ENCODE data around the gene TLE4.
"Not testable (repeated sequence)": the region's sequence is repeated elsewhere in the genome, so short reads cannot be mapped to it uniquely, and the experiment has no call there.

Gene TLE4

DNA sequence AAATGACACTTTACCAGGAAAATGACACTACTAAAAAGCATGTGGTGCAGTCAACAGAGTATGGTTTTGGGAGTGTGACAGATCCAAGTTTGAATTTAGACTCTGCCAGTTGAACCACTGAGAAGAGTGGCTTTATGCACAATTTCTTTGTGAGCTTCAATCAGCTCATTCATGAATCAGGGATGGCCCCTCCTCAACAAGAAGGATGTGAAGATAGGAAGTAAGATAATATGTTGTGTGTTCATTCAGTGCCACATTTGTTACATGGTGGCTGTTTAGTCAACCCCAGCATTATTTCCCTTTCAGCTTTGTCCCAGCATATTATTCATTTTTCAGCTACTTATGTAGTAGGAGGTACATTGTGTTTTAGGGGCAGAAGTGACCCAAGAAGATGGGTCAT is 140.1 kb downstream of the TLE4 start:
- DNase-seq: no peak

- DNase-seq: no peak
Measured at GRCh38 chr9:79719021-79719420, 147.3 kb downstream of the TLE4 start.

GRCh38 chr9:79719989-79720388 is 148.2 kb downstream of the TLE4 start:
- no peak for DNase-seq

DNA sequence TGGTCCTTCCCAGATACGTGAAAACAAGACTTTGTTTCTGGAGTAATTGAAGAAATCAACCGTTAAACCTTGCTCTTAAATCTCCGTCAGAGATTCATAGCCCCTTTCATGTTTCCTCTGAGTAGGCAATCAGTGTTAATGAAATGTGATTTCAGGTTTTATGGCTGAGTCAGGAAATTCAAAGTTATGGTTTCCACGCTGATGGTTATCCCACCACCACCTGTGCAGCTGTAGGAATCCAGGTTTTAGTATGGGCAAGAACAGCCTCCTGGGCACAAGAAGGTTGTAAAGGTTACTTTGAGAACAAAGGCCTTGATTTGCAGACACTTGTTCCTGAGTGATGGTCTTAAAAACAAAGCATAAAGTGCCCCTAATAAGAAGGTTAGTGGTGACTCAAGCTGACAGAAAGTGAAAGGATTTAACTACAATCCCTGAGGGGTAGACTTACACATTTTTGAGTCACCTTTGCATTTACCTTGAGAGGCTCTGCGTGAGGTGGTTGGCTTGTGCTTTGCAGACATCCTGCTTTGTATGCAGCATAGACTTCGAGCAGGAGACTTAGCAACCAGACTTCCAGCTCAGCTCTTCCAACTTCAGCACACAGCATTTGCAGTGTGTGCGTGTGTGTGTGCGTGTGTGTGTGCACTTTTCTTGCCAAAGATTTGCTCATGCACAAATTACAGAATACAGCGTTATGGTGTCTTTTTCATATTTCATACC is 159.6 kb downstream of the TLE4 start:
- DNase-seq: no peak

GRCh38 chr9:79735023-79735779 is 163.4 kb downstream of the TLE4 start:
- DNase-seq: no peak

GRCh38 chr9:79736051-79736450 is 164.3 kb downstream of the TLE4 start:
- DNase-seq: no peak

DNA sequence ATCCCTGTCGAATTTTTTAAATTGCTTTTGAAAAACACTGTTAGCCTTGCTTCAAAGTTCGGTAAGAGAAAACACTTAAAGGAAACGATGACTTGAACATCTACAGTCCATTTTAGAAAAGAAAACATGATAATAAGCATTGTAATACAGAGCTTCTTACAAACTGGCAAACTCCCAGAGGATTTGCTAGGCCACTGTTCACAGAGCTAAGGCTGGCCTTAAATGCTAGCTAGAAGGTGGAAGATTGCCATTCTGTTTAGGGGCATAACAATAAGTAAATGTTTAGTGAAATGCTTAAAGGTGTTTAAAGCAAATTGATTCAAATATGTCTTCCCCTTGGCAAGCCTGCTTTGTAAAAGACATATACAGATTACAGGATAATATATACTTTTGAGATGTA is 169.6 kb downstream of the TLE4 start:
- no peak for DNase-seq

- DNase-seq: peak in 10 of 56 donors; percentile 1 to 25 (median 10)
Measured at GRCh38 chr9:79742110-79742721, 170.5 kb downstream of the TLE4 start.

GRCh38 chr9:79744521-79744920 is 172.8 kb downstream of the TLE4 start:
- DNase-seq: no peak

DNA sequence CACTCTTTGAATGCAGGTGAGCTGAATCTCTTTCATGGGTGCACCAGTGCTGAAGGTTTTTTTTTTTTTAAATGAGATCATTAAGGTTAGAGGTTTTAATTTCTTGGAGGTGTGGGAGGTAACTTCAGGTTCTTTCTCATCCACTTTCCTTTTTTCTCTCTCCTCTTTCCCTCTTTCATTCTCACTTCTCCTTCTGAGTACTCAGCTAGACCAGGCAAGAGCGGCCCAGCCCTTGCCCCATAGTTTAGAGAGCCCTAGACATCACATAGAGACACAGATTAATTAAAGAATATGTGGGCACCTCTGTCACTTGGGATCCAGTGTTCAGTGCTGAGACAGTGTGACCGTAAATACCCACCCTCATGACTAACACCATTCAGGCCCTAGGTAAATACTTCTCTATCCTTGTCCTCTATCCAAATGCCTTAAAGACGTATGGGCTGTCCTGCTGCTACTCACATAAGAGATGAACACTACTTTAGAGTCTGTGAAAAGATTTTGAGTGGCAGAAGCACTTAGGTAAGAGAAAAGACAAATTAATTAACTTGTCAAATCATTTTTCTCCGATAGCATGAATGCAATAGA is 174.1 kb downstream of the TLE4 start:
- DNase-seq: no peak

DNA sequence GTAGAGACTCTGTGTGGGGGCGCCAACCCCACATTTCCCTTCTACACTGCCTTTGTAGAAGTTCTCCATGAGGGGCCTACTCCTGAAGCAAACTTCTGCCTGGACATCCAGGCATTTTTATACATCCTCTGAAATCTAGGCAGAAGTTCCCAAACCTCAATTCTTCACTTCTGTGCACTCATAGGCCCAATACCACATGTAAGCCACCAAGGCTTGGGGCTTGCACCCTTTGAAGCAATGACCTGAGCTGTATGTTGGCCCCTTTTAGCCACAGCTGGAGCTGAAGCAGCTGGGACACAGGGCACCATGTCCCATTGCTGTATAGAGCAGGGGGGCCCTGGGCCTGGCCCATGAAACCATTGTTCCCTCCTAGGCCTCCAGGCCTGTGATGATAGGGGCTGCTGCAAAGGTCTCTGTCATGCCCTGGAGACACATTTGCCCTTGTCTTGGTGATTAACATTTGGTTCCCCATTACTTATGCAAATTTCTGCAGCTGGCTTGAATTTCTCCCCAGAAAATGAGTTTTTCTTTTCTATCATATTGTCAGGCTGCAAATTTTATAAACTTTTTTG is 180.2 kb downstream of the TLE4 start:
- not testable (repeated sequence) for DNase-seq

GRCh38 chr9:79756414-79756813 is 184.6 kb downstream of the TLE4 start:
- no peak for DNase-seq

DNA sequence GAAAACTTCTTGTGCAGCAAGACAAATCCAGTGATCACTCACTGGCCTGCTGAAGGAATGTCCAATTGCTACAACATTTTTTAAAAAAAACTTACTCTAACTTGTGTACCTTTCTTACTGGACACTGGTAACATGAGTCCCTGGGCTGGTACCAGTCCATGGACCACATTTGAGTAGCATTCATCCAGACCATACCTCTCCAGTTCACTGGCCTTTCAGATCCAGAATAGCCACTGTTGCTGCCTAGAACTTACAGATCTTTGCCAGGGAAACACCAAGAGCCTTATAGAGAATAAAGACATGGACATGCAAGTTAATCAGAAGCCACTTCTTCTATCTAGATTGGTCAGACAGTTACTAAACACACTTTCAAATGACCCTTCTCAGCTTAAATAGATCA is 185.3 kb downstream of the TLE4 start:
- no peak for DNase-seq

- DNase-seq: no peak
Measured at GRCh38 chr9:79757881-79758669, 186.3 kb downstream of the TLE4 start.

GRCh38 chr9:79759460-79759859 is 187.7 kb downstream of the TLE4 start:
- DNase-seq: no peak

DNA sequence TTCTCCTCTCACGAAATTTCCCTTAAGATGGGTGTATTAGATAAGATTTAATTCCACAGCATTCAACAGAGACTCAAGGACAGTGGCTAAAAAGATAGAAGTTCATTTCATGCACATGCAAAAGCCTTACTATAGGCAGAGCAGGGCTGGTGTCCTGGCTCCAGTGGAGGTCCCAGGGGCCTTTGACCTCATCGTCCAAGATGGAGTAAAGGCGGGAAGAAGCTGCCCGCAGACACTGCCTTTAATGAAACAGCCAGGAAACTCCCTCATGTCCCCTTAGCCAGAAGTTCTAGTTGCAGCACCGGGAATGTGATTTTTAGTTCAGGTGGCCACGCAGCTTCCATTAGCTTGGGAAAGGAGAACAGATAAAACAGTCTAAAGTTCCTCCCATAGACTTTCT is 190.3 kb downstream of the TLE4 start:
- DNase-seq: no peak

DNA sequence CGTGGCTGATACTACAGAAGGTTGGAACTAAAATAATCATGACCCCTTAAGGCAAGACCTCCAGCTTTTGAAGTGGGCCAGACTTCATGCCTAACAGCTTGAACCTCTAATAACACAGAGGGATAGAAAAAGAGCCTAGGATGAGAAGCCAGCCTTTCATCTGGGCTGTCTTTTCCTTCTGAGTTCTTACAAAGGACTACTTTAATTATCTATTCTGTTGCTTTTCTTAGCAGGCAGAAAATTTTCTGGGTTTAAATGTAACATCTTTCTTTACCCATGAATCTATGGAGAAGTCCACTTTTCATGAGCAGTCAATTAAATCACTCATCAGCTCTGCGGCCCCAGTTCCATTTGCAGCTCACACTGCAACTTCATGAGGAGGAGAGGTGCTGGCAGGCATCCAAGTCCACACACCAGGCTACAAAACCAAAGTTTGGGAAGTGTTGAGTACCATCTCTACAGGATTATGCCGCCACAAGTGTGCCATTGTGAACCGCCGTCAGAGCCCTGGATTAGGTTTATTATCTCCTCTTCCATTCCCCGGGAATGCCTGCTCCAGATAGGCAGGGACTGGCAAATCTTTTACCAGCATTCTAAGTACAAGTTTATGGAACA is 192.0 kb downstream of the TLE4 start:
- peak in 4 of 56 donors; percentile 0 to 11 (median 4) for DNase-seq

DNA sequence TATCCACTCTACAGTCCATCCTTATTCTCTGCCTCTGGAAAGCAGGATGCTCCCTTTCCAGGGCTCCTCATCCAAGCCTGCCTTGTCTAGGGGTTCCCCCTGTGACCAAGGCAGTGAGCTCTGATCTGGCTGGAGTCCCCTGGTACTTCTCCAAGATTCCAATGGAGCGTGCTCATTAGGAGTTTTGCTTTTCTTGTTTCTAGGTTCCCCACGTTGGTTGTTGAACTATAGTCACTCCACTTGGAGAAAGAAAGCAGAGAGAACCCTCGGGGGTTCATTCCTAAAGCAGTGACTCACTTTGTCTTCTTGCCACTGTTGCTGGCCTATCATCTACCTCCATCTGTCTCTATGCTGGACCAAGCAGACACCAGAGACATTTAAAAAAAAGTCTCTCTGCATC is 192.6 kb downstream of the TLE4 start:
- DNase-seq: no peak

GRCh38 chr9:79765466-79765865 is 193.7 kb downstream of the TLE4 start:
- DNase-seq: no peak

GRCh38 chr9:79766091-79766490 is 194.3 kb downstream of the TLE4 start:
- DNase-seq: no peak

GRCh38 chr9:79768194-79768593 is 196.4 kb downstream of the TLE4 start:
- DNase-seq: peak in 1 of 56 donors; percentile 1

All from amygdala (tissue), 56 donors.